ENCODE data around the gene ABHD5. TPM values are rescaled to one million over a fixed set of nuclear protein-coding genes. Genes with fewer than 3 reads are reported as not detected.

The ABHD5 gene
- total RNA-seq, 2 donors from 2014 or later, result 27.9 to 29.2 TPM

DNA sequence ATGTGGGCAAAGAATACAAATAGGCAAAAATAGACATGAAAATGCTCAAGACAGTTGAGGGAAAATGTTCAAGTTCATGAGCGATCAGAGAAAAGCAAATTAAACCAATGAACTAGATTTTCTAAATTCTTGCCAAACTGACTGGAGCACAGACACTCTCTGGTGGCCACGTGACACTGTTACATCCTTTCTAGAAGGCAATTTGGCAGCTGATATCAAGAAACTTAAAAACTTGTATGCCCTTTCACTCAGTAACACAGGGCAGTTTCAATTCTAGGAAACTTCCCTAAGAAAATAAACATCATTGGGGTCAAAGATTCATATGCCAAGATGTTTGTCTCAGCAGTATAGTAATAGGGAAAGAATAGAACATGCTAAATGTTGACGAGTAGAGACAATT, 52.2 kb downstream of the ABHD5 start:
- no peak for DNase-seq
- intact Hi-C loops (cut with DNase I), result no loop called here
- ATAC-seq, result peak in 1 of 2 donors; percentile 80

DNA sequence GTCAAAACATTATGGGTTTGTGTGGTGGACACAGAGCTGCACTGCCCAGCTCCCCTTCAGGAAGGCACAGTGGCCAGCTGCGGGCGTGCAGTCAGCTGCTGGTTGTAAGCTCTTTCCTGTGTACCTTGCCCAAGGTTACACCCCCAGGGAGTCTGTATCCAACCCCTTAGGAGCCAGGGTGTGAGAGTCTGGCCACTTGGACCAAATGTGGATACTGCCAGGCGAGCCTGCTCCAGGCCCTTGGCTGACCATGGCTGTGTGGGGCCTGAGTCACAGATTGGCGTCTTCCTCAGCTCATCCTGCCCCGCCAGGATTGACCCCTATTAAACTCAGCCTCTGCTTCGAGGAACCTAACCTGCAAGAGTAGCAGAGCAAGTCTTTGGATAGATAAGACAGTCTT, 56.9 kb downstream of the ABHD5 start:
- DNase-seq (no peak), ATAC-seq (peak in 1 of 2 donors; percentile 39)
- intact Hi-C loops (cut with DNase I), result no loop called here

DNA sequence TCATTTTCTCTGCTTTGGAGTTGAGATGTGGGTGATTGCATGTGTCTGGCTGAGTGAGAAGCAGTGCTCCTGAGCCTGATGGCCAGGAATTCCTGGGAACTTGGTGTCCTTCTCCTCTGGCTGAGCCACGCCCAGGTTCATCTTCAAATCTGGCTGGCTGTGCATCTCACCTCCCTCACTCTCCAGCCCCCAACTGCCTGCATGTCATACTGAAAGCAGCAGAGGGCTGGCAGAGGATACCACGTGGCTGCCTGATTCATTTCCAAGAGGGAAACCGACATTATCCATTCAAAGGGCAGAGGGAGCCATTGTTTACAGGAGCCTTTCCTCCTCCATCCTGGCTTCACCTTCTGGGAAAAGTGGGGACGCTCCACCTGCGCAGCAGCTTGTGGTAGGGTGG, 57.4 kb downstream of the ABHD5 start:
- ATAC-seq, result peak in 1 of 2 donors; percentile 44
- no peak for DNase-seq
- intact Hi-C loops (cut with DNase I), result no loop called here

DNA sequence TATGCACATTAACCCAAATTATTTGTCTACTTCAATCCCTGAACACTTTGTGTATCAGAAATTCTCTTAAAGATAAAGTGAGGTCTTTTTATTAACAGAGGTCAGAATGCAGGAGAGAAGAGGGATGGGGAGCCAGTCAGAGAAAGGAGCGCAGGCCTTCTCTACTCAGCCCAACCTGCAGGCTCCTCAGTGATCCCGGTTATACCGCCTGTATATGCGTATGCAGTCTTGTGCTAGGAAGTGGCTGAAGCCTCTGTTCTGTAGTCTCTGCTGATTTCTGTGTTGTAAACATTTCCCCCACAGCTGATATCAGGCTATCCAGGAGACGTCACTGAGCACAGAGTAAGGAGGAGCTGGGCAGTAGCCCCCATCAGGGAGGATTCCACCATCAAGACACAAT, 57.9 kb downstream of the ABHD5 start:
- DNase-seq (no peak), ATAC-seq (no peak)
- intact Hi-C loops (cut with DNase I), result no loop called here

DNA sequence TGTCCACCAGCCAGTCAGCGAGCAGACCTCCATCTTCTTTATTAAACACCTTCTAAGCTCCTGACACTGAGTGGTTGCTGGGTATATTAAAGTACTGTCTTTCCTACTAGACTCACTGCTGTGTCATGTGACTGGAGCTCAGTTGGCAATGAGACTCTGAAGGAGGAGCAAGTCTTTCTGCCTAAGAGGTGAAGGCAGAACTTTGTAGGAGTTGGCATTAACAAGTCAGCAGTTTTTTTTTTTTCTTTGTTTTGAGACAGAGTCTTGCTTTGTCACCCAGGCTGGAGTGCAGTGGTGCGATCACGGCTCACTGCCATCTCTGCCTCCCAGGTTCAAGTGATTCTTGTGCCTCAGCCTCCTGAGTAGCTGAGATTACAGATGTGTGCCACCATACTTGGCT, 62.2 kb downstream of the ABHD5 start:
- intact Hi-C loops (cut with DNase I), result no loop called here
- ATAC-seq (no peak), DNase-seq (no peak)

DNA sequence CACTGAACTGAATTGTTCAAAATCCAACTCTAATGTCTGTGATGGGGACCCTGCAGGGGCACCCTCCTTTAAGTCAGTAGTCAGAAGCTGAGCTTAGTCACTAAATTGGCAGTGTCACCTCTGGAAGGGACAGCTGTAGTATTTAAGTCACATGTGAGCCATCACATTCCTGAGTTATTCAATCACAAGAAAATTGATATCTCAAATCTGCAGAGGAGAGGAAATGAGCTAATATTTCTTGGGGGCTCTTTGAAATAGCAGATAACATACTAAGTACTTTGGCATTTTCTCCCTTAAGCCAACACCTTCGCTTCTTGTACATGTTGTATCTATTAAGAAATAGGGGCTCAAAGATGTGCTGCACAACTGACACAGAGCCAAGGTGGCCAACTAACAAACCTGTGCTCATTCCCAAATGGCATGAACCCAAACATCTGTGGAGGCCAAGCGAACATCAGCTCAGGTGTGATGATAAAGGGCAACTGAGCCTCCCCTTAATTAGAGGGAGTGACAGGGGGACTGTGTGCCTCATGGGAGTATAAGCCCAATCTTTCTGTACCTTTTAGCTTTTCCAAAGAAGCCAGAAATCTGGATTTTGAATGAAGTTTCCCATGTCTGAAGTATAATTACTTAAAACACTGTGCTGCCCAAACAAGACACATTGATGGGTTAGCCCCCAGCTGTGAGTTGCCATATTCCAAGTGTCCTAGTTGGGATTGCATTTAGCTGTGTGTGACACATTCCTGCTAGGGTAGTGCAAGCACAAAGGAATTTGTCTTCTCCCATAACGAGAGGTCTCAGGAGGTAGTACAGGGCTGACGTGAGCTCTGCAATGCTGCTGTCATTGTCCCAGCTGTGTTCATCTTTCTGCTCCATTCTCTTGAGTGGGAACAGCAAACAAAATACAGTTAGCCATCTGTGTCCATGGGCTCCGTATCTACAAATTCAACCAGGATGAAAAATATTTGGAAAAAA, 63.3 kb downstream of the ABHD5 start:
- intact Hi-C loops (cut with DNase I), result no loop called here
- peak in 1 of 2 donors; percentile 63 for ATAC-seq
- no peak for DNase-seq

DNA sequence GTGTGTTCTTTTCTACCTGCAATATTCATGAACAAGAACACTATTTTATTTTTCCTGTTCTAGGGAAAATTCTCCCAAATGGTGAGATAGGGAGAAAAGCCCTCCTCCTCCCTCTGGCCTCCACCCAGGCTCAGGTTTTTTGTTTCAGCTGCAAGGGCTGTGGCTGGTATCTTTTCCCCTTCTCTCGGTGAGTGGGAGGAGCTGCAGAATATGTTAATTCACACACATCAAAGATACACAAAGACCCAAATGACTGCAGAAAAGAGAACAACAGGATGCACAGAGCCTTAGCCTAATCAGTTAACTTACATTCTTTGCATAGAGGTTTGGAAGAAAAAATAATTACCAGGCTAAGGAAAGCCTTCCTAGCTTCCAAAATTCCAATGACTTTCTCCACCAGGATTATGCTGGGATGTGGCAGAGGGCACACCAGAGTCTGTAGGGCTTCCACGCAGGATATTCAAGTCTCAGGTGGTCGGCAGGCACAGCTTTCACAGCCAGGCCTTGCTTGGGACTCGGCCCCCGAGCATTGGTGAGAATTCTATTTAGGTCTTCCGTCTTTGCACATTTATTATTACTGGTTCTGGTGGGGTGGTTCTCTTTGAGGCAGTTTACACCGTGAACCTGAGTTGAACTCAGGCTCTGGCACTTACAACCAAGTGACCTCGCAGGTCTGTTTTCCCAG, 64.9 kb downstream of the ABHD5 start:
- ATAC-seq (no peak), DNase-seq (no peak)
- intact Hi-C loops (cut with DNase I), result no loop called here

DNA sequence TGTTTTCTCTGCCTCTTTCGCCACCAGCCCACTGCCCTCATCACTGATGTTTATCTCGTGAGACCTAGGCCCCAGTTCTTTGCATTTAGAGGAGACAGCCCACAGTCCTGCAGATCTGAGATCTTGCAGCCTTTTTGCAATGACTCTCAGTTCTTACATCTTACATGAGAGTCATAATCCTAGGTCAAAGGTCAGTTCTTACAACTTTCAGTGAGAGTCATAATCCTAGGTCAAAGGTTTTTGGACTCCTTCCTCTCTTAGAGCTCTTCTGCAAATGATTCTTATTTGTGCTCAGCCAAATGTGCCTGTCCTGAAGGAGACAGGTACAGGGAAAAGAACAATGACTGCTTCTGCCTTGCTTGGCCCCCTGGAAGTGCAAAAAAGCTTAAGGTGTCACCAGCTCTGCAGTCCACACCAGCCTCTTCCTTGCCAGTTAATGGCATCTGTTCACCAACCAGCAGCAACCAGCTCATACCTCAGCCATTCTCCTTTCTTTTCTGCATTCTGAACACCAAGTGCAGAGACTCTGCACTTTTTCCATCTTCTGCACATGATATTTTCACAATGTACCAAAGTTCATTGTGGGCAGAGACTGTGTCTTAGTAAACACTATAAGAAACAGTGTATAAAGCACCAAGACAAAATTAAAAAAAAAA, 67.1 kb downstream of the ABHD5 start:
- no peak for ATAC-seq
- intact Hi-C loops (cut with DNase I), result no loop called here

DNA sequence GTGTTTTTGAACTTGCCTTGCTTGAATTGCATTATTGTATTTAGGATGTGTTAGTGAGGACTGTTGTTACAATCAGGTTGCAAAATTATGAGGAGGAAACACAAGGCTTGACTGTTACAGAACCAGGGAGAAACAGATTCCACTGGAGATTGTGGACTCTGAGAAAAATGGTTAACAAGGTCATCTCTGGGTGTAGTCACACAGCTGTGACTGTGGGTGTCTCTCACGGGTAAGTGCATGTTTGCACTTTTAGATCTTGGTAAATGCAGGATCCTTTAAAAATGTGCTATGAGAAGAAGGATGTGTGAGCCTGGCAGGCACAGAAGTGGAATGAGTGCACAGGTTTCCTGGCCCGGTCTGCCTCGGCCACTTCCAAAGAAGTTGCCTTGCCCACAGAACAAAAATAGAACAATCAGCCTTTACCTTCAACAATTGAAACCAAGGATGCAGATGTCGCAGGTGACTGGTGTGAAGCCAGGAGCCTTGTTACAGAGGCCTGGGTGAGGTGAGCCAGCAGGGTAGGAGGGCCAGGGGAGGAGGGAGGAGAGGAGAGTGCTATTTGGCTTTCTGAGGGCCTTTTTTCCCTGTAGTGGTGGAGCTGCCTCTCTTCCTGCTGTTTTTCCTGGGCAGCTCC, 68.0 kb downstream of the ABHD5 start:
- DNase-seq (no peak), ATAC-seq (no peak)
- intact Hi-C loops (cut with DNase I), result no loop called here

More for the DNA sequence above, 67.1 kb downstream of the ABHD5 start:
- no peak for DNase-seq

DNA sequence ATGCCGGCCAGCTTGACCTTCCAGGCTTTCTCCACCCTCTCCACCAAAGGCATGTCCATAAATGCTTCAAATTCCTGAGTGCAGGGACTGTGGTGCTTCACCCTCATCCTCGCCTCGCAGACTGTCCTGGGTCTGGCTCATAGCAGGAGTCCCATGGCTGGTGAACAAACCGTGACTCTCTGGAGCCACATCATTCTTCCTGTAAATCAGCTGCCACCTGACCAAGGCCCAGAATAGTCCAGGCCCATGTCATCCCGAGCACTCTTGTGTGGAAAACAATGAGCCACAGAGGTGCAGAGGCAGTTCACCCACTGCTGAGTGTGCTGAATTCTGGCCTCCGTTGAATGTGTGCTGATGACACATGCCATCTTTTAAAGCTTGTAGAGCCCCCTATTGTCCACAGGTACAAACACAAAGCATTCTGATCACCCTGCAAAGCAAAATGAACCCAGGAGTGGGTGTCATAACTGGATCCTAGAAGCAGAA, 68.6 kb downstream of the ABHD5 start:
- DNase-seq (peak; percentile 40), ATAC-seq (peak; percentile 63 to 66)
- intact Hi-C loops (cut with DNase I), result no loop called here

DNA sequence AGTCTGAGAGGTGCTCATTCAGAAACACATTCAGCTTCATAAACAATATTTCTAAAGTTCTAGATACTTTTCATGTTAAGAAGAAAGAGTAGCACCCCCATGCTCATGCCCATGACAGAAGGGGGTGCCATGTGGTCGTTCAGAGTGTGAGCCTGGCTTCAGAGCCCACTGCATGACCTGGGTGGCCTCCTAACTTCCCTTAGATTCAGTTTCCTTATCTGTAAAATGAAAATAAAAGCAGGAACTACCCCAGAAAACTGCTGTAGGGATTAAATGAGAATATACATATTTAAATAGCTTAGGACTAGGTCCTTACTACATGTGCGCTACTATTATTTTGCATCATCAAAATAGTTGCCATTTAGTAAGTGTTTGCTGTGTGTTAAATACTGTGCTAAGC, 69.2 kb downstream of the ABHD5 start:
- DNase-seq (no peak), ATAC-seq (no peak)
- intact Hi-C loops (cut with DNase I), result loop anchor here in 1 of 2 donors (10.0 kb wide), 1 partner anchor 215 kb away; no protein-coding TSS in a partner anchor

DNA sequence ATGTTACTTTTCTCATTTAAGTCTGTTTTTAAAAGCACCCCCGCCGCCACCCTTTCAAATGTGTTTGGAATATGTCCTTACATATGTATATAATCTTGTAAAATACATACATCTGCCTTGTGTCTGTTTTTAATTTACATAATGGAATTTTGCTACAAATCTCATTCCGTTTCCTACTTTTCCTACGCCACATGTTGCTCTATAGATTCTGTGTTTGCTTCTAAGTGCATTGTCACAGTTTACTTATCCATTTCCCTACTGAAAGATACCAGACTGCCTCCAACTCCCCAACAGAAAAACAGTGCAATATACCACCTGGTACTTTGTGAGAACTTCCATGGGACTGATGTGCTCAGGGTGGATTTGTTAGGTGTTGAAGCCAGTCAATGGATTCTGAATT, 70.2 kb downstream of the ABHD5 start:
- ATAC-seq (no peak), DNase-seq (no peak)
- intact Hi-C loops (cut with DNase I), result loop anchor here in 1 of 2 donors (10.0 kb wide), 1 partner anchor 216 kb away; no protein-coding TSS in a partner anchor

DNA sequence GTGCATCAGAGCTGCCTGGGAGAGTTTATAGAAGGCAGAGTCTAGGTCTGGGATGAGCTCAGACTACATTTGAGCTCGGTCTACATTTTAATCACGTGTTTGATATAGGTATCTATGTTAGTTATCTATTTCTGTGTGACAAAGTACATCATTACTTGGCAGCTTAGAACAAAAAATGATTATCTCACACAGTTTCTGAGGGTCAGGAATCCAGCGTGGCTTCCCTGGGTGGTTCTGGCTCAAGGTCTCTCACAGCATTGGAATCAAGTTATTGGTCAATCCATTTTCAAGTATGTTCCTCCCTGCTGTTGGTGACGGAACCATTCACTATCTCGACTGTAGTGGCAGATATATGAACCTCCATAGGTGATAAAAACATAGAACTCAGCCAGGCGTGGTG, 71.7 kb downstream of the ABHD5 start:
- intact Hi-C loops (cut with DNase I), result loop anchor here in 1 of 2 donors (10.0 kb wide), 1 partner anchor 218 kb away; no protein-coding TSS in a partner anchor
- ATAC-seq (no peak), DNase-seq (no peak)

DNA sequence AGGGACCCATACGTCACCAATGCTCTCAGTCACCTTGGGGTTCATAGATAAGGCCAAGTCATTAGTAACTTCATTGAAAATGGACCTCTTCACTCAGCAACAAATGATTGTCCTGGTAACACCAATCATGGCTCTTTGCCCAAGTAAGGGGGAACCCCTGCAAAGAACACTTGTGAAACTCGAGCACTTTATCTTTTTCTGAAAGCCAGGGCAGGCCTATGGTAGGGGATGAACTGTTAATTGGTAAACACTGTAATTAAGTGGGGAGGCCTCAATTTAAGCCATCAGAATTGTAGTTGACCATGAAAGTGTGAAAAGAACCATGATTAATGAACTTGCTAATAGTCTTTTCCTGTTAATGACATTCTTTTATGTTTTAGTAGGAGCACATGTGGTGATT, 73.3 kb downstream of the ABHD5 start:
- DNase-seq (no peak), ATAC-seq (no peak)
- intact Hi-C loops (cut with DNase I), result loop anchor here in 1 of 2 donors (10.0 kb wide), 1 partner anchor 219 kb away; no protein-coding TSS in a partner anchor

DNA sequence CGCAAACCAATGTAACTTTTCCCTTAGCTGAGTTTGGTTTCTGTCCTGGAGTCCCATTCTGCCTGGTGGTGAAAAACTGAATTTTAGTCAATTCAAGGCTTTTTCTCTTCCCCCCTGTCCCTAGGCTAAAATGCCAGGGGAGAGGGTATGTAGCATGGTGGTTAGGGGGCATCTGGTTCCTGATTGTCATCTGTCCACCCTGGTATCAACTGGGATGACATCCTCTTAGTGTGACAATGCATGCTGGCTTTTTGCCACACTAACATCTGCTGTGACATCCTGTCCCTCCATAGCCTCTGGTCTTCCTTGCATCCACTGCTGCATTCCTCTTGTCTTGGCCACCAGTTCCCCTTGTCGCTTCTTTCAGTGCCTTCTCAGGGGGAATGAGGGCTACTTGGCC, 73.7 kb downstream of the ABHD5 start:
- ATAC-seq (no peak), DNase-seq (no peak)
- intact Hi-C loops (cut with DNase I), result loop anchor here in 1 of 2 donors (10.0 kb wide), 1 partner anchor 220 kb away; no protein-coding TSS in a partner anchor

DNA sequence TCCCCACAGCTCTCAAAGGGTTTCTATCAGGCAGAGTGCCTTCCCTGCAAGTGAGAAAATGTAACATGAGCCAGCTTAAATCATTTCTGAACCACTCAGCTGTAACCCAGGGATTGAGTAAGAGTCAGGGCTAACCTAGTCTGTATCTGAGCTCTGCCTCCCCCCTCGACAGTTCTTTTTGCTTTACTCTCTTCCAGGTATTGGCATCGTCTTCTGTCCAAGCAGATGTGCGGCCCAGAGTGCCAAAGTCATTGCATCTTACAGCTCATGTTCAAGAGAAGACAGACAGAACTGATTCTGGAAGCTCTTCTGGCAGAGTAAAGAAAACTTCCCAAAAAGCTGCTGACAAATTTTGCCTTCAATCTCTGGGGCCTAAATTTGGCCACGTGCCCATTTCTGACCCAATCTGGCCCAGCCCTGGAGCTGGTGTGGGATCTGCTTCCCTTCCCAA, 74.8 kb downstream of the ABHD5 start:
- DNase-seq (no peak), ATAC-seq (no peak)
- intact Hi-C loops (cut with DNase I), result loop anchor here in 1 of 2 donors (10.0 kb wide), 1 partner anchor 221 kb away; no protein-coding TSS in a partner anchor

DNA sequence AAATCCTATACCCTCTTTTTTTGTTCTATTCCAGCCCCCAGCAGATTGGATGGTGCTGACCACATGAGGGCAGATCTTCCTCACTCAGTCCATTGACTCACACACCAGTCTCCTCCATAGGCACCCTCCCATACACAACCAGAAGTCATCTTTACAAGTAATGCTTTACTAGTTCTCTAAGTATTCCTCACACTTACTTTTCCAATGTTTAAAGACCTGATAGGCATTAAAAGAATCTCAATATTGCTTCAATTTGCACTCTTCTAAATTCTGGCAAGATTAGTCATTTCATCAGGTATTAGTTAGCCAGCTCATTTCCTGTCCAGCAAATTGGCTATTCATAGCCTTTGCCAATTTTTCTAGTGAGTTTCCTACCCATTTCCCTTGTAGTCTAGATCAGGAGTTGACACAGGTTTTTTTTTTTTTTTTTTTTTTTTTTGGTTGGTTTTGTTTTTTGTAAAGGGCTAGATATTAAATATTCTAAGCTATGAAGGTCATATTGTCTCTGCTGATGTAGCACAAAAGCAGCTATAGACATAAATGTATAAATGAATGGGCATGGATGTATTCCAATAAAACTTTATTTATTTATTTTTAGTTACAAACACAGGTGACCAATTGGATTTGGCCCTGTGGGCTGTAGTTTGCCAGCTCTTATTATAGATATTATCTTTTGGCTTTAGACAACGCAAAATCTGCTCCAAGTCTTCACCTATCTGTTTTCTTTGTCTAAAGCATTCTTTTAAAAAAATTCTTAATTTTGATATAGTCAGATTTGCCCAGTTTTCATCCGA, 76.1 kb downstream of the ABHD5 start:
- intact Hi-C loops (cut with DNase I), result loop anchor here in 1 of 2 donors (10.0 kb wide), 1 partner anchor 222 kb away; no protein-coding TSS in a partner anchor
- ATAC-seq (no peak), DNase-seq (no peak)
